Upper lobe of right lung (tissue), 1 donor: ENCODE measurements around the gene ZNF581. TPM values are rescaled to one million over a fixed set of nuclear protein-coding genes. Genes with fewer than 3 reads are reported as not detected.

Experiments used
- ATAC-seq: fragments of 200-7000 bp; cut with Tn5 transposase; one replicate; pipeline ENCODE4 v1.9.1; 2020; ENCODE audit warnings: mild to moderate bottlenecking, moderate library complexity
- DNase-seq: peaks from one replicate; pipeline ENCODE4 v3.0.0-alpha.2; 2020
- H3K27ac ChIP-seq: fragments of 200-600 bp; one replicate; pipeline ENCODE4 v1.8.0; 2022
- H3K27me3 ChIP-seq: fragments of 200-600 bp; one replicate; pipeline ENCODE4 v1.8.0; 2022; ENCODE audit warnings: mild to moderate bottlenecking
- H3K36me3 ChIP-seq: fragments of 200-600 bp; one replicate; pipeline ENCODE4 v1.8.0; 2022
- H3K4me1 ChIP-seq: fragments of 200-600 bp; one replicate; pipeline ENCODE4 v1.8.0; 2022
- H3K4me3 ChIP-seq: fragments of 200-600 bp; one replicate; pipeline ENCODE4 v1.8.0; 2022; ENCODE audit warnings: mild to moderate bottlenecking
- H3K9me3 ChIP-seq: fragments of 200-600 bp; one replicate; pipeline ENCODE4 v1.8.0; 2022
- CTCF ChIP-seq: fragments of 200-600 bp; IDR thresholded peaks from one replicate; pipeline ENCODE4 v1.8.0; 2022; ENCODE audit warnings: antibody characterized with exemption
- intact Hi-C: fragments of 100-400 bp; cut with DNase I; formaldehyde crosslinking; loops from one replicate; pipeline ENCODE4 v1.11.0; 2022
- total RNA-seq: library from RNA; stranded (reverse); fragmentation: NEBNext Ultra II Directional; extraction: Animal tissue kit (Norgen Biotek cat#: 25700); gene quantifications from one replicate; pipeline ENCODE4 v1.2.1, GENCODE V29; 2021
- donor health status: DM: no; HTN: yes; CAD: no; lungs with severe emphysema.

Gene ZNF581
- total RNA-seq, 1 donor from 2014 or later, result 16.4 TPM

GRCh38 chr19:55598719-55599467 lies 44.6 kb upstream of the ZNF581 start:
- Histone ChIP-seq H3K36me3 (peaks cover 27% of the 10 kb centered on the region), H3K4me3 (peak overlapping the region; percentile 92), H3K27ac (peak overlapping the region; percentile 96), H3K4me1 (peaks cover 9% of the 10 kb centered on the region), H3K9me3 (no peaks in the 10 kb centered on the region), H3K27me3 (no peaks in the 10 kb centered on the region)
- peak; percentile 89 for ATAC-seq
- peak; percentile 97 for DNase-seq
- TF ChIP-seq CTCF, result no peak
- intact Hi-C loops, result no loop called here

GRCh38 chr19:55599468-55599841 lies 44.0 kb upstream of the ZNF581 start, which contains the start of gene FIZ1:
FIZ1 (minus strand) TSS chr19:55599517; CDS start chr19:55597865, 1,652 bp downstream.
- ATAC-seq, result peak; percentile 89
- Histone ChIP-seq H3K27me3 (no peaks in the 10 kb centered on the region), H3K27ac (peak within 1 kb of the TSS; percentile 96), H3K36me3 (peaks cover 27% of the 10 kb centered on the region), H3K9me3 (no peaks in the 10 kb centered on the region), H3K4me3 (peak within 1 kb of the TSS; percentile 92), H3K4me1 (peaks cover 14% of the 10 kb centered on the region)
- intact Hi-C loops, result no loop called here
- TF ChIP-seq CTCF, result no peak
- peak; percentile 97 for DNase-seq

GRCh38 chr19:55599842-55600661 lies 43.4 kb upstream of the ZNF581 start, which contains the start of gene ZNF524:
ZNF524 (plus strand) TSS chr19:55600288; CDS start chr19:55602113, 1,825 bp downstream.
- peak; percentile 95 for DNase-seq
- TF ChIP-seq CTCF, result no peak
- peak within 1 kb of the TSS; percentile 96 for H3K27ac ChIP-seq
- H3K36me3 ChIP-seq, result peaks cover 23% of the 10 kb centered on the region
- peaks cover 17% of the 10 kb centered on the region for H3K4me1 ChIP-seq
- no peaks in the 10 kb centered on the region for H3K27me3 ChIP-seq
- H3K9me3 ChIP-seq, result no peaks in the 10 kb centered on the region
- intact Hi-C loops, result no loop called here
- peak within 1 kb of the TSS; percentile 92 for H3K4me3 ChIP-seq
- peak; percentile 71 for ATAC-seq

GRCh38 chr19:55600662-55601028 lies 42.8 kb upstream of the ZNF581 start:
- Histone ChIP-seq H3K27ac (peak overlapping the region; percentile 96), H3K4me1 (peaks cover 17% of the 10 kb centered on the region), H3K27me3 (no peaks in the 10 kb centered on the region), H3K9me3 (no peaks in the 10 kb centered on the region), H3K4me3 (peak overlapping the region; percentile 92), H3K36me3 (peaks cover 17% of the 10 kb centered on the region)
- TF ChIP-seq CTCF, result no peak
- intact Hi-C loops, result no loop called here
- DNase-seq, result no peak
- ATAC-seq, result no peak

GRCh38 chr19:55601084-55601483 lies 42.4 kb upstream of the ZNF581 start:
- peak overlapping the region; percentile 96 for H3K27ac ChIP-seq
- intact Hi-C loops, result no loop called here
- H3K4me3 ChIP-seq, result peak overlapping the region; percentile 92
- no peak for TF ChIP-seq CTCF
- no peak for DNase-seq
- H3K4me1 ChIP-seq, result peaks cover 19% of the 10 kb centered on the region
- H3K36me3 ChIP-seq, result peaks cover 12% of the 10 kb centered on the region
- H3K9me3 ChIP-seq, result no peaks in the 10 kb centered on the region
- no peak for ATAC-seq
- no peaks in the 10 kb centered on the region for H3K27me3 ChIP-seq
